ENCODE data around the gene HOXB2.

DNA sequence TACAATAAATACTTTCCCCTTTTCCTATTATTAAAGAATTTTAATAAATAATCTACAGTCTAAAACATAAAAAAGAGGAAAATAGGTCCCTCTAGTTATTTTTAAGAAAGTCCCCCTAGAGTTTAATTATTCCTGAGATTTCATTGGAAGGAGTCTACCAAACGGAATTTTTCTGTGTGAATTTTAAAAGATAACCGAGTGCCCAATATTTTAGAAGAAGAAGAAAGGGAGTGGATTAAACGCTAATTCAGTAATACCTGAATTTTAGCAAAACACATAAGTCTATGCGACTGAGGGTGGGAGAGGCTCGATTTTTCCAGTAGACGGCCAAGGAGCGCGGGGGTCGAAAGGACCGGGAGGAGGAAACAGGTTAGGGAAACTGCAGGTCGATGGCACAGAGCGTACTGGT is 2.2 kb downstream of the HOXB2 start:
- TF ChIP-seq, protein P1, sequence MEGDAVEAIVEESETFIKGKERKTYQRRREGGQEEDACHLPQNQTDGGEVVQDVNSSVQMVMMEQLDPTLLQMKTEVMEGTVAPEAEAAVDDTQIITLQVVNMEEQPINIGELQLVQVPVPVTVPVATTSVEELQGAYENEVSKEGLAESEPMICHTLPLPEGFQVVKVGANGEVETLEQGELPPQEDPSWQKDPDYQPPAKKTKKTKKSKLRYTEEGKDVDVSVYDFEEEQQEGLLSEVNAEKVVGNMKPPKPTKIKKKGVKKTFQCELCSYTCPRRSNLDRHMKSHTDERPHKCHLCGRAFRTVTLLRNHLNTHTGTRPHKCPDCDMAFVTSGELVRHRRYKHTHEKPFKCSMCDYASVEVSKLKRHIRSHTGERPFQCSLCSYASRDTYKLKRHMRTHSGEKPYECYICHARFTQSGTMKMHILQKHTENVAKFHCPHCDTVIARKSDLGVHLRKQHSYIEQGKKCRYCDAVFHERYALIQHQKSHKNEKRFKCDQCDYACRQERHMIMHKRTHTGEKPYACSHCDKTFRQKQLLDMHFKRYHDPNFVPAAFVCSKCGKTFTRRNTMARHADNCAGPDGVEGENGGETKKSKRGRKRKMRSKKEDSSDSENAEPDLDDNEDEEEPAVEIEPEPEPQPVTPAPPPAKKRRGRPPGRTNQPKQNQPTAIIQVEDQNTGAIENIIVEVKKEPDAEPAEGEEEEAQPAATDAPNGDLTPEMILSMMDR (conservative IDR thresholded peaks at IDR 0.05), result no peak
- no peak for TF ChIP-seq EZH2 (IDR thresholded peaks at IDR 0.05; ENCODE audit: low read depth)
